HK-2 (cell line): ENCODE measurements around the gene COPB2.
A peak's percentile ranks its signal among the peaks of the same experiment; 100 is the strongest.

ENCODE experiments used
- DNase-seq: peaks from one replicate; pipeline ENCODE4 v3.0.0-alpha.2; 2018; ENCODE audit not compliant: unreplicated experiment

The COPB2 gene

DNA sequence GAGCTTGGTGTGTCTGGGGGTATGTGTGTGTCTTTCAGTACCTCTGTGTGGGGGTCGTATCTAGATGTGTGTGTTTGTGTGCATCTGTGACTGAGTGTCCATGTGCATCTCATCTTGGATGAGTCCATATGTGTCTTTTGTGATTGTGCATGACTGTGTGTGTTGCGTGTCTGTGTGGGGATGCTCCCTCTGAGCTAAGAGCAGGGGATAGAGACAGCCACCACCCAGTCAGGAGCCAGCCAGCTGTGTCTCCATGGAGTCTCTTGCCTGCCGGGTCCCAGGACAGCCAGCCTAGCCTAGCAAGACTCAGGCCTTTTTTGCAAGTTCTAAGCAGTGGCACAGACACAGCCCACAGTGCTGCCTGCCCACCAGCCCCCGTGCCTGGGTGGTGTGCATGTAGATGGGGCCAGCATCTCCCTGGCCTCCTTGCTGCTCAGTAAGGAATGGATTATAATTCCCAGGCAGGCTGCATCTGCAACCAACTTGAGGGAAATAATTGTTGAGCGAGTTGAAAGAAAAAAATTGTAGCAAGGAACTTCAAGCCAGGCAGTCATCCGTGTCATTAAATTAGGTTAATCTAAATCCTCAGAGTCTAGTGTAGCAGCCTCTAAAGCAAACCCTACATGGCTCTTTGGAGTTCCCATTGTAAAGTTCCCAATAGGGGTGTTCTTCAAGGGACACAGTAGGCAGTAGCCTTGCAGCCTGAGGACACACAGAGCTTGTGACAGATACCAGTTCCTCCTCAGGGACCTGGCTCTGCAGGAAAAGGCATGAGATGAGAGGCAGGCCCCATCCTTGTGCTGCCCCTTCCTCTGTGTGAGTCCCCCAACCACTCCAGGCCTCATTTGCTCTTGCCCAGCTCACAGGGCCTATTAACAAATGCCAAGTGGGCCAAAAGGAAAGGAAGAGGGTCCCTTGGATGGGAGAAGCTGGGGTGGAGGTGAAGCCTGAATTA lies 81.6 kb downstream of the COPB2 start:
- peak; percentile 46 for DNase-seq
